NCI-H345 (cell line): Measurements from ENCODE around the gene TMEM259.

Experiments used
- DNase-seq: peaks from one replicate; lab custom pipeline; 2025; lab: John Stamatoyannopoulos, UW

TMEM259 gene

DNA sequence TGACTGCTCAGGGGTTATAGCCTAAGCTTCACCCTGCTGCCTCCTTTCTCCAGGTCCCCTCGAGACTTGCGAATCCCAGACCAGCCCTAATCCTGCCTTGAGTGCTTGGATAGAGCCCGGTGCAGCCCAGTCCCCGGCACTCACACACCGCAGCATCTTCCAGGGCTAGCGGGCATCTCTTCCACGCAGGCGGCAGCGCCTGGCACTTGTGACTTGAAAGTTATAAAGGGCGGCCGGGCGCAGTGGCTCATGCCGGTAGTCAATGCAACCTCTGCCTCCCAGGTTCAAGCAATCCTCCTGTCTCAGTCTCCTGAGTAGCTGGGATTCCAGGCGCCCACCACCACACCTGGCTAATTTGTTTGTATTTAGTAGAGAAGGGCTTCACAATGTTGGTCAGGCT, 34.8 kb downstream of the TMEM259 start:
- DNase-seq, result no peak

DNA sequence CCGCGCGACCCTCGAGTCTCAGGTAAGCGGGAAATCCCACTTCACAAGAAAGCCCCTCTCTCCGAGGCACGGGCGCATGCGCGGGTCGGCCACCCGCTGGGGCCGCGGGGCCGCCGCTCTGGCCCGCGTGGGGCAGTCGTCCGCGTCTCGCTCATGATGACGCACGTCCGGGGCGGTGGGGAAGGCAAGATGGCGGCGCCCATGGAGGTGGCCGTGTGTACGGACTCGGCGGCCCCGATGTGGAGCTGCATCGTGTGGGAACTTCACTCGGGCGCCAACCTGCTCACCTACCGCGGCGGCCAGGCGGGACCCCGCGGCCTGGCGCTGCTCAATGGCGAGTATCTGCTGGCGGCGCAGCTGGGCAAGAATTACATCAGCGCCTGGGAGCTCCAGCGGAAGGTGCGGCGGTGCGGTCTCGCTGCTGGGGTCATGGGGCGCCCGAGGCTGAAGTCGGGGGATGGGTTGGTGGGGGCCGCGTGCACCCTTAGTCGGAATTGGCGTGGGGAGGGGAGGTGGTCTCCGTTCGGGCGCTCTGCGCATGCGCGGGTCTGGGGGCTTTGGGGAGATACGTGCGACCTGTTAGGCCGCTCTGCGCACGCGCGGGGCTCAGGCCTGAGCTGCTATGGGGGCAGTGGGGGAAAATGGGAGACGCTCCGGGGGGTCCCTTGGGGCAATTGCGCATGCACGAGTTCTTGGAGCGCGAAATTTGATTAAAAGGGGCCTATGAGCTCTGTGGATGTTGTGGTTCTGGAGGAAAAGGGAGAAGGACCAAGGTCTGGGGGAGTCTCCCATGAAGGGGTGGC, 36.6 kb downstream of the TMEM259 start, which contains the start of gene WDR18:
Gene WDR18 (plus strand): TSS at position 181 of the 803 bp plus-strand sequence. CDS start 9 bp downstream, at position 190.
- peak; percentile 94 for DNase-seq

DNA sequence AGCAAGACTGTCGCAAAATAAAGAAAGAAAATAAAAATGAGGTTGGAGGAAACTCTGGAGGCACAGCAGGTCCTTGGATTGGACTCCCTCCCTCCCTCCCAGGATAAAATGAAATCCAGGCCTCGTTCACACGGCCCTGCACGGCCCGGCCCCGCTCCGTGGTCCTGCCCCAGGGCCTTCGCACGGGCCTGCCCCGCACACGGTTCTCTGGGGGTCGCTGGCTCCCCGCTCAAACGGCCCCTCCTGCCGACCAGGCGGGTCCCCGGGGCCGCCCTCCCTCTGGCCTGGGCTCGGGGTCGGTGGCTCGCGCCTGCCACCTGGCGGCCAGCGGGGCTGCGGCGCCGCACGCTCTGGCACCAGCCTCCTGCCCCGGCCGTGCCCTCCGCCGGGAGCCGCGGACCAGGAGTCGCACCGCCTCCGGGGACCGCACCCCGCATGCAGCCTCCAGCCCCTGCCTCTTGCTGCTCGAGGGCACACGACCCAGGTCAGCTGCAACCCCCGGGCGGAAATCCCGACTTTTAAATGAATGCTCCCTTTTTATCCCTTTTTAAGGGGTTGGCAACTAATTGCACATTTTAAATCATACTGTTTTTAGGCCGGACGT, 38.3 kb downstream of the TMEM259 start:
- peak; percentile 63 for DNase-seq

DNA sequence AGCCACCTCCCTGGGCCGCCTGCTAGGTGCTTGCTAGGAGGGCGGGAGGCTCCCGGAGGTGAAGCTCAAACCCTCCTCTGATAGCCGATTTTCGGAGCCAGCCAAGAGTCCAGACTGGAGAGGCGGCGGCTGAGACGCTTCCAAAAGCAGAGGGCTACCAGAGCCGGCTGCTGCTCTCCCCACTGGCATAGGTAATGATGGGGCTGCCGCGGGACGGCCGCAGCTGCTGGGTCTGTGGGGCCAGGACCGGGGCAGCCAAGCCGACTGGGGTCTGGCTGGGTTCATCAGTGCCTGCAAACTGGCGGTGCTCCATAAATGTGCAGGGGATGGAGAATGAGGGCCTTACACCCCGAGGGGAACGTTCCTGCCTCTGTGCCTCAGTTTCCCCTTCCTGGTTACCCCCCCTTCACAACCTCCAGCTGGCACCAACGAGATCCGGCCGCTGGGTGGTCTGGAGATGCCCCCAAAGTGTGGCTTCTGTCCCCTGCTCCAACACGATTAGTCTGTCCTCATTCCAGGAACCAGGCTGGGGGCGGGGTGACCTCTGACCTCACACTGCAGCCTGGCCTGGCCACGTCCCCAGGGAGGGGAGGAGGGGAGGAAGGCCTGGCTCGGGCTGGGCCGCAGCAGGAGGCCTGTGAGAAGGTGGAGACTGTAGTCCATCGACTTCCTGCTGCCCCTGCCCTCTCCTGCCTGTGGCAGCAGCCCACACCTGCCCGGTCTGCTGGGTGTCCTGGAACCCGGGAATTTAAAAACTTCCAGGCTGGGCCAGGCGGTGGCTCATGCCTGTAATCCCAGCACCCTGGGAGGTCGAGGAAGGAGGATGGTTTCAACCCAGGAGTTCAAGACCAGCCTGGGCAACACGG, 40.6 kb downstream of the TMEM259 start:
- no peak for DNase-seq

DNA sequence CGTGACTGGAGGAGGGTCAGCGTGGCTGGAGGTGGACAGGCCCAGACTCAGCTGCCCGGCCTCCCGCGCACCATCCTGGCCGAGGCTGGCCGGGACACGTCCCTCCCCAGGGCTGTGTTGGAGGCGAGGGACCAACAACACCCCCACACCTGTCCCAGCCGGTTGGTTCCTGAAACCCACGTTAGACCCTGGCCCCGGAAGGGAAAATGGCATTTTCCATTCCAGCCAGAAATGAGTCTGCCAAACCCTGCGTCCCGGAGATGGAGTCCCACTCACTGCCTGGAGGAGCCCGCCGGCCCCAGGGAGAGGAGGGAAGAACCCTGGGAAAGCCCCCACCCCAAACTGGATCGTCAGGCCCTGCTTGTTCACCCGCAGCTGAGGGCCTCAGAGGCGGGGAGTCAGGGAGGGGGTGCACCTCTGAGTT, 41.6 kb downstream of the TMEM259 start:
- DNase-seq, result no peak

DNA sequence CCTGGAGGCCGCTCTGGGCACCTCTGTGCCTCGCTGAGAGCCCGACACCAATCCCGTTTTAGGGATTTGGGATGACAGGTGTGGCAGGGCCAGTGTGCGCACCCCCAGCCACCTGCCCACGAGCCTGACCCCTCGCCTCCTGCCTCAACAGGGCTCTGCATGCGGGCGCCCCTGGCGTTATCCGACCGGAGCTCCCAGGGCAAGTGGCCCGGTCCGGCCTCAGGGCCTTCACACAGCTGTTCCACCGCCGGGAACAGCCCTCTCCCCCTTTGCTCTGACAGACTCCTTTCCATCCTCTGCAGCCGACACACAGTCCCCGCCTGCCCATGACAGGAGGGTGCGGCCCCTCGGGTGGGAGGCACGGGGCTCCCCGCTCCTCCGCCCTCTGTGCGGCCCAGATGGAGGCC, 43.9 kb downstream of the TMEM259 start:
- DNase-seq, result no peak

DNA sequence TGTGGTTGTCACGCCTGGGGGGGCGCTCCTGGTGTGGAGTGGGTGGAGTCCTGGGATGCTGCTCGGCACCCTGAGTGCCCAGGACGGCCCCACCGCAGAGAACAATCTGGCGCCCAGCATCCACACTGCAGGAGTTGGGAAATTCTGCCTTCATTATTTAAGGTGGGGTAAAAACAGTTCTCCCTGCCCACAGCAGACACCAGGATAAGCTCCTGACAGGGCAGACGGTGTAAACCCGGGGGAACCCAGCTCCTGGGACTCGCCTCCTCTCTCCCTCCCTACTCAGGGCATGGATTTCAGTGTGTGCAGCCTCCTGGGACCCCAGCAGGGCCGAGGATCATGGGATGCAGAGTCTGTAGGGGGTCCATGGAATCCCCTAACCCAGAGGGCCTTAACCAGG, 44.4 kb downstream of the TMEM259 start:
- DNase-seq, result no peak

DNA sequence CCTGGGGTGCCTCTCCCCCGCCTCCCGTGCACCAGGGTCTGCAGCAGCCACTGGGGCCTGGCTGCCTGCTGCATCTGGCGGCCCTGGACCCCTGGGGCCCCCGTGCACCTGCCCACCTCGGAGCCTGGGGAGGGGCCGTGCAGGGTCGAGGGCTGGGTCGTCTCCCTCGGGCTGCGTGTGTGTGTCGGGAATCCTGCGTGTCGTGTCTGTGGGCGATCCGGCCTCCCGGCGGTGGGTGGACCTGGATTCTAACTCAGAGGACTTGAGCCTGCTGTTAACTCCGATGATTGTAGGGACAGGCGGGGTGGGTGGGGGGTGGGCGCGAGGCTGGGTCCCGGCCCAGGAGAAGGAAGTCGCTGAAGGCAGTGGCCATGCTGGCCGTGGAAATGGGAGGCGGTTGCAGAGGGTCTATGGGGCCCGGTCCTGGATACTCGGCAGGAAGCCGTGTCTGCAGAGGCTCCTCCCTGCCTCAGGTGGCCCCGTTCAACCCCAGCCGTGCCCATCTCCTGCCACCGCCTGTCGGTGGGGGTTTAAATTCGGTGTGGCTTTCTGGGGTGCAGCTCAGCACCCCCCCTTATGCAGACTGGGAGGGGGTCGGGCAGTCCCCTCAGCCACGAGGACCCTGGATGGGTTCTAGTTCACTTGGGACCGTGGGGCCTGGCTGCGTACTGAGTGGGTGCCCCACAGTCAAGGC, 46.2 kb downstream of the TMEM259 start:
- DNase-seq, result no peak

DNA sequence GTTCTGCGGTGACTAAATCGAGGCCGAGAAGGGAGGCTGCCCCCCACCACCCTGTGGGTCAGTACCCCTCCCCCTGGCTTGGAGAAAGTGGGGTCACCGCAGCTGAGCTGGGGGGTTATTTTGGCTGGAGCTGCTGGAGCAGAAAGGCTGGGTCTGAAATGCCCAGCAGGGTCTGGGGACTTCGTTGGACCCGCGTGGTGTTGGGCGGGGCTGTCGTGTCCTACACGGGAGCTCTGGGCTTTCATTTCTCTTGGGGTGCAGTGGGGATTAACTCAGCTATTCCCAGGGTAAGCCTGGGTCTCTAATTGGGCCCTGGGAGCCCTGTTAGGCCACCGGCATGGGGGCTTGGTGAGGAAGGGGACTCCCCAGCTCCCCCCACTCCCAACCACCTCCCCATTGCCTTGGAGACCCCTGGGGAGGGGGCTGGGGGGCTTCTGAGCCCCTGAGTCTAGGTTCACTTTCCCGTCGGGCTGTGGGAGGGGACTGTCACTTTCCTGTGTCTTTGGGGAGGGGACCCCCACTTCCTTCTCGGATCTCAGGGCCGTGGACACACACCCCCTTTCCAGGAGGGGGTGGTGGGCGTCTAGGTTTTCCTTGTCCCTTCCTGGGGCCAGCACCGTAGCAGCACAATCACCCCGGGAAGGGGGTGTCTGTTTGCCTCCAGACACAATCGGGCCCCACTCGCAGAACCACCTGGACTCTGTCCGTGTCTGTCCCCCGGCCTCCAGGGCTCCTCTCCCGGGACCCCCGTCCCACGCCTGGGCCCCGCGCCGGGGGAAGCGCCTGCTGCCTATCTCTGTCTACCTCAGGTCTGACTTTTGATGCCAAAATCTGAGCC, 47.0 kb downstream of the TMEM259 start:
- no peak for DNase-seq

DNA sequence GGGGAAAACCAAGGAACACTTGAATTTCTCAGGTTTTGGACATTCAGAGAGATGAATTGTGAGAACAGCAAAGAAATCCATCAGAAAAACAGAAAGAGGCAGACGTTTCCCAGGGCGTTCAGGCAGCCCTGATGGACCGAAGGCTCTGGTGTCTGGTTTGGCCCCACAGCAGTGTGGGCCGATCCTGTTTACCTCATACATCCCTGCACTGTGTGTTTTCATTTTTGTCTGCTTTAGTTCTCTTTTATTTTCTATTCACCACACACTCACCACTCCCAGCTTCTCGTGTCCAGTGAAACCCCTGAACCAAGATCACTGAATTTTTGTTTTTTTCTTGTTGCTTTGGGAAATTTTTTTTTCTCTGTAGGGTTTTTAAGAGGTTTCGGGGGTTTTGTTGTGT, 48.6 kb downstream of the TMEM259 start:
- DNase-seq, result no peak

DNA sequence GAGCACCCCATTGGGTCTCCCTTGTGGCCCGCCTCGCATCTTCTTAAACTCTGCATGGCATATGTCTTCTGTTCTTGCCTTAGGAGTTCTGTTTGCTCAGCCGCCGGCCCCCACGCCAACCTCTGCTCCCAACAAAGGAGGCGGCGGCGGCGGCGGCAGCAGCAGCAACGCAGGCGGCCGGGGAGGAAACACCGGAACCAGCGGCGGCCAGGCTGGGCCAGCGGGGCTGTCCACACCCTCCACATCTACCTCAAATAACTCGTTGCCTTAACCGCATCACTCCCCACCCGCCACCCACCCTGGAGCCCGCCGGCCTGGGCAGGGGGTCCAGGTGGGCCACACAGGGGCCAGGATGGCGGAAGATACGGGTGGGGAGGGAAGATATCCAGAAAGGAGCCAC, 49.1 kb downstream of the TMEM259 start:
- DNase-seq, result no peak

DNA sequence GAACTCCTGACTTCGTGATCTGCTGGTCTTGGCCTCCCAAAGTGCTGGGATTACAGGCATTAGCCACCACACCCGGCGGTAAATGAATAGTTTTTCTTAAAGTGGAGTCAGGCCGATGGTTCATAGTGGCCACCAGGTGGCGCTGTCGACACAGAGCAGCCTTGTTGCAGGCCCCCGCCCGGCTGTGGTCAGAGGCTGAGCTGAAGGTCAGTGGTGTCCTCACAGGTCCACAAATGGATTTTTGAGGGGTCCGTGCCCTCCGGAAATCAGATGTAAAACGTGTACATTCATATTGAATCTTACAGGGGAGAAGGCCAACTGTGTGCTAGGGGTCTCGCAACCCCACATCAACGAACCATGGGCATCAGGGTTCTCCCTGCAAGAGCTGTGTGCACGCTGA, 50.2 kb downstream of the TMEM259 start:
- DNase-seq, result no peak

DNA sequence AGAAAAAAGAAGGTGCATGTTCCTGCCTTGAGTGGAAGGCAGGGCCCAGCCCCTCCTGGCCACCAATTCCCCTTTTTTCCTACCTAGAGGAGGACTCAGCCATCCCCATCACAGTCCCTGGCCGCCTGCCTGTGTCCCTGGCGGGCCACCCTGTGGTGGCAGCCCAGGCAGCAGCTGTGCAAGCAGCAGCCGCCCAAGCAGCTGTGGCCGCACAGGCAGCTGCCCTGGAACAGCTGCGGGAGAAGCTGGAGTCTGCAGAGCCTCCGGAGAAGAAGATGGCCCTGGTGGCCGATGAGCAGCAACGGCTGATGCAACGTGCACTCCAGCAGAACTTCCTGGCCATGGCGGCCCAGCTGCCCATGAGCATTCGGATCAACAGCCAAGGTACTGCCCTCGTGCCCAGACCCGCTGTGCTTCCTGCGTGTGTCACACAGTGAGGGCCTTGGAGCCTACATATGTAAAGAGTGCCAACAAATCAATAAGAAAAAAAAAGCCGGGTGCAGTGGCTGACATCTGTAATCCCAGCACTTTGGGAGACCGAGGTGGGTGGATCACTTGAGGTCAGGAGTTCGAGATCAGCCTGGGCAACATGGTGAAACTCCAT, 54.3 kb downstream of the TMEM259 start:
- no peak for DNase-seq

DNA sequence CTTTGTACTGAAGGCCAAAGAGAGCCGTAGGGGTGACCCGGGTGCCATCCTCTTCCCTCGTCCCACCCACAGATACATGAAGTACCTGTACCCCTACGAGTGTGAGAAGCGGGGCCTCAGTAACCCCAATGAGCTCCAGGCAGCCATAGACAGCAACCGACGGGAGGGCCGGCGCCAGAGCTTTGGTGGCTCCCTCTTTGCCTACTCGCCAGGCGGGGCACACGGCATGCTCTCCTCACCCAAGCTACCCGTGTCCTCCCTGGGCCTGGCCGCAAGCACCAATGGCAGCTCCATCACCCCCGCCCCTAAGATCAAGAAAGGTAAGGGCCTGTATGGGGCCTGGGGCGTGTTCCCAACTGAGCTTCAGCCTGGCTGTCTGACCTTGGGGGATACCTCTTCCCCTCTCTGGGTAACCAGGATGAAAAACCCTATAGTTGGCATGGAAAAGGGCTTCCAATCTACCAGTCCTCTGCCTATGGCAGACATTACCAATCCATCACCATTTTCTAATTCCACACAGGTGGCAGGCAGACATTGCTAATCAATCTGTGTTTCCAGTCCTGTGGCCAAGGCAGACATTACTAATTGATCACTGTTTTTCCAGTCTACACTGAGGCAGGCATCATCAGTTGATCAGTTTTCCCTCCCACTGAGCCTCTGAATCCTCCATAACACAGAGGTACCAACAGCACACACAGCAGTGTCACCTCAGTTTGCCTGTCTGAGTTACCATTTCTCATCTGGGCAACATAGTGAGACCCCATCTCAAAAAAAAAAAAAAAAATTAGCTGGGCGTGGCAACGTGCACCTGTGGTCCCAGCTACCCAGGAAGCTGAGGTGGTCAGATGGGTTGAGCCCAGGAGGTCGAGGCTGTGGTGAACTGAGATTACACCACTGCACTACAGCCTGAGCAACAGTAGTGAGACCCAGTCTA, 55.9 kb downstream of the TMEM259 start:
- no peak for DNase-seq

DNA sequence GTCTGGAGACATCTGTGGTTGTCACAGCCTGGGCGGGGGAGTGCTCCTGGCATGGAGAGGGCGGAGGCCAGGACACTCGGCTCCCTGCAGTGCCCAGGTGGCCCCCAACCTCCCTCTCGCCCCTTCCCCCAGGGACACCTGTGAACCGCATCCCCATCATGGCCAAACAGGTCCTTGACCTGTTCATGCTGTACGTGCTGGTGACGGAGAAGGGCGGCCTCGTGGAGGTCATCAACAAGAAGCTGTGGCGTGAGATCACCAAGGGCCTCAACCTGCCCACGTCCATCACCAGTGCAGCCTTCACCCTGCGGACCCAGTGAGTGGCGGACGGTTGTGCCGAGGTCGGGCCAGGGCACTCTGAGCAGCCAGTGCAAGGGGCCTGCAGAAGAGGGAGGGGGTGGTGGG, 56.8 kb downstream of the TMEM259 start:
- DNase-seq, result no peak

DNA sequence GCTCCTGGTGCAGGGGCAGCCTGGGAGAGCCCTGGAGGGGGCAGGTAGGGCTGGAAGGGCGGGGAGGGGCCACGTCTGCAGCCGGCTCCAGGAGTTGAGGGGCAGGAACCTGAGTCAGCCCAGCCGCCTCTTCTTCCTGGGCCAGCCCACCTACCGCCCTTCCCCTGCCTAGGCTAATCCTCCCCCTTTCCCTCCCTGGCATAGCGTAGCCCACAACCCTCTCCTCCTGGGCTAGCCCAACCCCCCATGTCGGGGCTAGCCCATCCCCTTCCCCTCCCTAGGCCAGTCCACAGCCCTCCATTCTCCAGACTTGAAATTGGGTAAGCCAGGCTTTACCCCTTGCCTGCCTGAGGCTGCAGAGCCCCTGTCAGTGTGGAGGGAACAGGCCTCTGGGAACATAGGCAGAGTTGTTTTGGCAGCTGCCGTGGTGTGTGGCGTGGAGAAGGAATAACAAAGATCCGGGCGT, 57.4 kb downstream of the TMEM259 start:
- no peak for DNase-seq

DNA sequence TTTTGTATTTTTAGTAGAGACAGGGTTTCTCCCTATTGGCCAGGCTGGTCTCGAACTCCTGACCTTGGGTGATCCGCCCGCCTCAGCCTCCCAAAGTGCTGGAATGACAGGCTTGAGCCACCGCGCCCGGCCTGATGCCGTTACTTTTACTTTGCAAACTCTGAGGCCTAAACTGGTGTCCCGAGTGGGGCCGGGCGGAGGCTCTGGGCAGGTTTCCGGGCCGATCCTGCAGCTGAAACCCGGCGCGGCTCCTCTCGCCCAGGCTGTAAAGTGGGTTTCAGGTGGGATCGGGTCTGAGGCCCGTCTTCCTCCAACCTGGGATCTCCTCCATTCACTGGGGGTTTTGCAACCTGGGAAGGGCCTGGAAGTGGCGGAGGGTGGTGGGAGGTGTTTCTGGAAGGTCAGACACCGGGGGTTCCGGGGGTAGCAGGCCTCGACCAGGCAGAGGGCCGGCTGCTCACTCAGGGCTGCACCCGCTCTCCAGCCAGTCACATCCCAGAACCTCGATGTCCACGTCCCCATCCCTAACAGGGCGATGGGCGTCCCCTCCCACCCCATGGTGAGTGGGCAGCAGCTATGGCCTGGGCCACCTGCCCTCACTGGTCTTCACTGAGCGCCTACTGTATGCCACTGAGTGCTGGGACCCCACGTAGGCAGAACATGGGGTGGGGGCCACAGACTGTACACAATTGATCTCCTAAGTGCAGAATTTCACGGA, 58.1 kb downstream of the TMEM259 start:
- no peak for DNase-seq

DNA sequence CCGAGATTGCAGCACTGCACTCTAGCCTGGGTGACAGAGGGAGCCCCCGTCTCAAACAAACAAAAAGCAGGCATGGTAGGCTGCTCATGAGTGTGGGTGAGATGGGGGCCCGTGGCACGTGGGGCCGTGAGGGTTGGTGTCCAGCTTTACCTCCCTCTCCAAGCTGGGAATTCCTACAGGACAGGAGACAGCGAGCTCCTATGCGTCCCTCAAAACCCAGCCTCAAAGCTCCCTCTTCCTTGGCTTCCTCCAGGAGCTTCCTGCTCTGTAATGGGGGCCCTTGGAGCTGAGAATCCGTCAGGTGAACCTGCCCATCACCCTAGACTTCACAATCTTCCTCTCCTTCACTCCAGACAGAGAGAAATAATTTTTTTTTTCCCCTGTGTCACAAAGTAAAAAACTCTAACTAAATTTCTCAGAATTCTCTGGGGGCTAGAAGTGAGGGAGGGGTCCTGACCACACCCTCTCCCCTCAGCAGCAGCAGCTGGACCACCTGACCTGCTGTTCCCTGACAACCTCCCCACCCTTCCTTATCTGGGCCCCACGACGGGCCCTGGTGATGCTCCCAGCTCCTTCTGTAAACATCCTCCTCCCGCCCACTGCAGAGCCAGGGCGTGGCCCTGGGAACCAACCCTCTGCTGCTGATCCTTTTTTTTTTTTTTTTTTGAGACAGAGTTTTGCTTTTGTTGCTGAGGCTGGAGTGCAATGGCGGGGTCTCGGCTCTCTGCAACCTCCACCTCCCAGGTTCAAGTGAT, 58.9 kb downstream of the TMEM259 start:
- DNase-seq, result no peak
